K562 (cell line): ENCODE data around the gene ZNF358. TPM values are rescaled to one million over a fixed set of nuclear protein-coding genes. Genes with fewer than 3 reads are reported as not detected.

ENCODE experiments used
- ATF4 ChIP-seq: fragments of 450-650 bp; formaldehyde crosslinking; IDR thresholded peaks from 2 replicates; pipeline ENCODE4 v1.4.0; 2022; ENCODE audit warnings: mild to moderate bottlenecking, moderate library complexity
- CHD7 ChIP-seq: fragments of 200-600 bp; sonication (generic); IDR thresholded peaks from one replicate; pipeline ENCODE4 v1.6.1; 2012; ENCODE audit warnings: mild to moderate bottlenecking, low read depth, low read length, inconsistent platforms
- CREB3 ChIP-seq: fragments of 450-650 bp; conservative IDR thresholded peaks from 2 replicates; pipeline ENCODE4 v1.6.1; 2016; ENCODE audit warnings: missing genetic modification characterization, low read depth, mild to moderate bottlenecking, missing compliant biosample characterization, moderate library complexity
- GTF2A2 ChIP-seq: IDR thresholded peaks from 2 replicates; pipeline ENCODE4 v1.6.1; 2016; ENCODE audit warnings: mild to moderate bottlenecking, missing genetic modification characterization, missing compliant biosample characterization
- HOMEZ ChIP-seq: fragments of 250-450 bp; sonication (Bioruptor Pico); IDR thresholded peaks from 2 replicates; pipeline ENCODE4 v1.4.0; 2020; ENCODE audit warnings: mild to moderate bottlenecking, moderate library complexity
- MAZ ChIP-seq, 2 experiments: fragments of 450-650 bp in 1 of 2; sonication (generic) in 1 of 2; formaldehyde crosslinking; IDR thresholded peaks in 1 of 2; conservative IDR thresholded peaks in 1 of 2; 2 replicates each; pipeline versions ENCODE4 v1.4.0 to v1.5.0; 2020; ENCODE audit warnings: mild to moderate bottlenecking in 1 of 2, missing genetic modification reagents in 1 of 2
- NFIX ChIP-seq: fragments of 250-450 bp; sonication (Bioruptor Pico); IDR thresholded peaks from 2 replicates; pipeline ENCODE4 v1.4.0; 2020; ENCODE audit warnings: low read depth, mild to moderate bottlenecking, moderate library complexity
- PRMT5 ChIP-seq: sonication (generic); formaldehyde crosslinking; IDR thresholded peaks from 2 replicates; pipeline ENCODE4 v1.5.0; 2020; ENCODE audit warnings: missing genetic modification reagents
- RFX1 ChIP-seq: fragments of 450-650 bp; IDR thresholded peaks from 2 replicates; pipeline ENCODE4 v1.6.1; 2016; ENCODE audit warnings: mild to moderate bottlenecking, moderate library complexity
- TCF7L2 ChIP-seq: fragments of 150-350 bp; IDR thresholded peaks from 2 replicates; pipeline ENCODE4 v1.6.1; 2016; ENCODE audit warnings: low read depth, mild to moderate bottlenecking, low read length, moderate library complexity
- THRB ChIP-seq: fragments of 450-650 bp; formaldehyde crosslinking; conservative IDR thresholded peaks from 2 replicates; pipeline ENCODE4 v1.4.0; 2022; ENCODE audit warnings: mild to moderate bottlenecking, missing genetic modification characterization
- polyA plus RNA-seq, 8 experiments: library from polyadenylated mRNA; depleted of rRNA in 4 of 8; stranded (reverse) in 5 of 8; unstranded in 3 of 8; fragments of >200 nt; fragmentation: Nextera tagmentation in 2 of 8; fragmentation: Illumina TruSeq in 1 of 8; extraction: Ambion mirVana in 2 of 8; extraction: Trizol in 1 of 8; gene quantifications; 2 replicates each; pipeline versions ENCODE4 v1.2.1 to v1.2.3, GENCODE V29; 2011 to 2014; ENCODE audit warnings: inconsistent platforms in 1 of 8, missing spikeins in 1 of 8
- total RNA-seq, 7 experiments: library from RNA; depleted of rRNA in 6 of 7; stranded (reverse); fragments of >200 nt in 6 of 7; fragmentation: Illumina TruSeq in 2 of 7; extraction: Trizol in 2 of 7; gene quantifications; 2 replicates each; pipeline versions ENCODE4 v1.2.1 to v1.2.3, GENCODE V29; 2011 to 2021; ENCODE audit warnings: low replicate concordance in 1 of 7

The ZNF358 gene
- total and polyA plus RNA-seq, 9 of the 15 experiments (the other 6 are each of a cell fraction or from before 2014, with no cell fraction given), result 0.04 to 17.2 (median 4.9) TPM

- TF ChIP-seq CHD7, result no peak
- TF ChIP-seq HOMEZ, result no peak
- no peak for TF ChIP-seq TCF7L2
- TF ChIP-seq PRMT5 (CRISPR knock-in tag), result peak; percentile 94
- no peak for TF ChIP-seq ATF4 (CRISPR knock-in tag)
- no peak; the same call in 1 of the 2 replicates for TF ChIP-seq CREB3 (tag)
- TF ChIP-seq NFIX (CRISPR knock-in tag), result no peak
- TF ChIP-seq GTF2A2 (tag), result no peak
- peak in 1 of 2 experiments; percentile 39; a peak in 1 of 4 replicates for TF ChIP-seq MAZ (CRISPR knock-in tag; conservative IDR thresholded peaks at IDR 0.05 in 1 of 2, IDR thresholded peaks at IDR 0.05 in 1 of 2)
- no peak for TF ChIP-seq RFX1
- no peak for TF ChIP-seq THRB (CRISPR knock-in tag)
Measured at GRCh38 chr19:7509625-7510024, 6.3 kb upstream of the ZNF358 start (continued).
